Measurements from ENCODE around the gene DHX36.

The DHX36 gene

GRCh38 chr3:154290187-154290586 is 34.1 kb downstream of the DHX36 start:
- no peak for DNase-seq

- no peak for DNase-seq
These were observed 39.1 kb downstream of the DHX36 start for GRCh38 chr3:154285221-154285620.

GRCh38 chr3:154280161-154280560 is 44.1 kb downstream of the DHX36 start:
- no peak for DNase-seq

- DNase-seq = no peak
These were observed 48.3 kb downstream of the DHX36 start for GRCh38 chr3:154275965-154276364.

- no peak for DNase-seq
These were observed 49.0 kb downstream of the DHX36 start for GRCh38 chr3:154275292-154275691.

- no peak for DNase-seq
These were observed 49.9 kb downstream of the DHX36 start for GRCh38 chr3:154274348-154274747.

- no peak for DNase-seq
These were observed 50.9 kb downstream of the DHX36 start for GRCh38 chr3:154273381-154273780.

- DNase-seq = no peak
These were observed 69.8 kb downstream of the DHX36 start for GRCh38 chr3:154254527-154254926.

- DNase-seq = no peak
These were observed 71.3 kb downstream of the DHX36 start for GRCh38 chr3:154252759-154253638.

GRCh38 chr3:154251610-154252009 is 72.7 kb downstream of the DHX36 start:
- DNase-seq = no peak

- DNase-seq = no peak
These were observed 74.0 kb downstream of the DHX36 start for GRCh38 chr3:154250291-154250690.

- no peak for DNase-seq
These were observed 76.4 kb downstream of the DHX36 start for GRCh38 chr3:154247806-154248415.

GRCh38 chr3:154244644-154245043 is 79.6 kb downstream of the DHX36 start:
- no peak for DNase-seq

GRCh38 chr3:154243353-154243752 is 80.9 kb downstream of the DHX36 start:
- DNase-seq = no peak

- DNase-seq = no peak
These were observed 81.5 kb downstream of the DHX36 start for GRCh38 chr3:154242766-154243165.

- no peak for DNase-seq
These were observed 82.8 kb downstream of the DHX36 start for GRCh38 chr3:154241496-154241895.

- no peak for DNase-seq
These were observed 84.1 kb downstream of the DHX36 start for GRCh38 chr3:154240235-154240634.

- DNase-seq = no peak
These were observed 88.0 kb downstream of the DHX36 start for GRCh38 chr3:154236331-154236730.

- DNase-seq = no peak
These were observed 89.0 kb downstream of the DHX36 start for GRCh38 chr3:154235330-154235729.

- DNase-seq = no peak
These were observed 95.1 kb downstream of the DHX36 start for GRCh38 chr3:154229217-154229590.

- DNase-seq = no peak
These were observed 95.6 kb downstream of the DHX36 start for GRCh38 chr3:154228561-154229216.

GRCh38 chr3:154227531-154227930 is 96.8 kb downstream of the DHX36 start:
- no peak for DNase-seq

- no peak for DNase-seq
These were observed 98.8 kb downstream of the DHX36 start for GRCh38 chr3:154225536-154225935.

GRCh38 chr3:154224866-154225265 is 99.4 kb downstream of the DHX36 start:
- DNase-seq = no peak
